ENCODE results near the gene FAM162B.

- no peak for TF ChIP-seq YY1 (IDR thresholded peaks at IDR 0.05; ENCODE audit: insufficient read depth, insufficient read length)
- no peak for TF ChIP-seq SUZ12 (IDR thresholded peaks at IDR 0.05; ENCODE audit: extremely low read depth, insufficient read depth, insufficient read length)
Observed at GRCh38 chr6:116762235-116762634, 3.3 kb downstream of the FAM162B start.

Measured in NT2/D1 (cell line).